Thyroid gland (tissue), 4 donors: ENCODE data around the gene POLN.

Source experiments
- CTCF ChIP-seq, 6 experiments: fragments of 200-600 bp in 3 of 6; fragments of 450-650 bp in 3 of 6; sonication (generic) in 3 of 6; IDR thresholded peaks; one replicate each; pipeline ENCODE4 v1.5.1; 2016 to 2019; ENCODE audit warnings: antibody characterized with exemption in 6 of 6, mild to moderate bottlenecking in 2 of 6, inconsistent platforms in 1 of 6, moderate library complexity in 1 of 6
- POLR2A ChIP-seq, 2 donors: fragments of 450-650 bp; IDR thresholded peaks; one replicate each; pipeline ENCODE4 v1.6.1; 2017; ENCODE audit warnings: antibody characterized with exemption in 2 of 2, mild to moderate bottlenecking in 2 of 2, moderate library complexity in 1 of 2

GRCh38 chr4:2218436-2218835, 23.5 kb downstream of the POLN start:
- no peak for TF ChIP-seq CTCF (IDR thresholded peaks at IDR 0.05)
- TF ChIP-seq POLR2A (IDR thresholded peaks at IDR 0.05) = no peak
